PC-3 (cell line): Measurements from ENCODE around the gene ACIN1. TPM values are rescaled to one million over a fixed set of nuclear protein-coding genes. Genes with fewer than 3 reads are reported as not detected.

Experiments used
- ATAC-seq: fragments of 200-7000 bp; cut with Tn5 transposase; 2 replicates; pipeline ENCODE4 v1.9.1; 2020; ENCODE audit warnings: mild to moderate bottlenecking, moderate library complexity
- BruUV-seq: library from RNA; stranded (reverse); fragments of 400-500 nt; replicated peaks from 2 replicates; lab custom pipeline; 2021; lab: Mats Ljungman, UMichigan
- CTCF ChIA-PET: fragments of 300-600 bp; sonication (Branson Sonifier 250); formaldehyde crosslinking; loops from one replicate; lab custom pipeline; 2022; ENCODE audit warnings: antibody characterized with exemption; lab: Charles Lee
- POLR2A ChIA-PET: fragments of 300-600 bp; sonication (Branson Sonifier 250); formaldehyde crosslinking; loops from one replicate; lab custom pipeline; 2022; ENCODE audit warnings: antibody characterized with exemption; ENCODE audit not compliant: unreplicated experiment; lab: Charles Lee
- DNase-seq: peaks from one replicate; pipeline ENCODE4 v3.0.0-alpha.2; 2015
- H2AFZ ChIP-seq: fragments of 300-600 bp; sonication (generic); 2 replicates; pipeline ENCODE4 v1.6.0; 2016; ENCODE audit warnings: antibody characterized with exemption, low read length
- H3F3A ChIP-seq: fragments of 300-600 bp; sonication (generic); one replicate; pipeline ENCODE4 v1.6.0; 2017; ENCODE audit warnings: antibody characterized with exemption, low read length, control low read depth, mild to moderate bottlenecking; ENCODE audit not compliant: unreplicated experiment
- H3K27ac ChIP-seq: fragments of 300-600 bp; sonication (generic); 2 replicates; pipeline ENCODE4 v1.5.1; 2016; ENCODE audit warnings: mild to moderate bottlenecking, low read length
- H3K27me3 ChIP-seq: fragments of 300-600 bp; sonication (generic); 2 replicates; pipeline ENCODE4 v1.6.1; 2016; ENCODE audit warnings: low read length, mixed read lengths
- H3K36me3 ChIP-seq: fragments of 300-600 bp; sonication (generic); 2 replicates; pipeline ENCODE4 v1.6.1; 2016; ENCODE audit warnings: low read depth, mixed run types, low read length, mixed read lengths
- H3K4me1 ChIP-seq: fragments of 300-600 bp; sonication (generic); 2 replicates; pipeline ENCODE4 v1.5.1; 2016; ENCODE audit warnings: low read length; ENCODE audit not compliant: insufficient read depth
- H3K4me2 ChIP-seq: fragments of 300-600 bp; sonication (generic); 2 replicates; pipeline ENCODE4 v1.6.0; 2016; ENCODE audit warnings: low read length
- H3K4me3 ChIP-seq: fragments of 300-600 bp; sonication (generic); 2 replicates; pipeline ENCODE4 v1.5.1; 2016; ENCODE audit warnings: mild to moderate bottlenecking, low read length, mixed read lengths
- H3K79me2 ChIP-seq: fragments of 300-600 bp; sonication (generic); 2 replicates; pipeline ENCODE4 v1.6.1; 2017; ENCODE audit warnings: low read length, mixed read lengths
- H3K9ac ChIP-seq: fragments of 300-600 bp; sonication (generic); 2 replicates; pipeline ENCODE4 v1.6.0; 2016; ENCODE audit warnings: mild to moderate bottlenecking, low read length
- H3K9me2 ChIP-seq: fragments of 300-600 bp; sonication (generic); replicated peaks from 2 replicates; pipeline ENCODE4 v1.6.1; 2016; ENCODE audit warnings: mixed run types, low read length, mixed read lengths
- H3K9me3 ChIP-seq: fragments of 300-600 bp; sonication (generic); 2 replicates; pipeline ENCODE4 v1.6.1; 2016; ENCODE audit warnings: low read length, mixed read lengths
- H4K20me1 ChIP-seq: fragments of 300-600 bp; sonication (generic); 2 replicates; pipeline ENCODE4 v1.6.1; 2016; ENCODE audit warnings: low read length, mixed read lengths
- EZH2 ChIP-seq: fragments of 300-600 bp; sonication (generic); IDR thresholded peaks from one replicate; pipeline ENCODE4 v1.6.1; 2017; ENCODE audit warnings: antibody characterized with exemption, mild to moderate bottlenecking, low read length; ENCODE audit not compliant: unreplicated experiment
- EZH2phosphoT487 ChIP-seq: fragments of 300-600 bp; sonication (generic); IDR thresholded peaks from 2 replicates; pipeline ENCODE4 v1.6.1; 2018; ENCODE audit warnings: mild to moderate bottlenecking, antibody characterized with exemption, low read length, borderline replicate concordance
- intact Hi-C: fragments of 100-400 bp; cut with micrococcal nuclease; formaldehyde crosslinking; loops from 2 replicates; pipeline ENCODE4 v1.9.0; 2023
- total RNA-seq: library from RNA; depleted of rRNA; stranded (reverse); fragments of >200 nt; gene quantifications from 2 replicates; pipeline ENCODE4 v1.2.3, GENCODE V29; 2014
- TF ChIP-seq, protein P1 (sequence below): fragments of 300-600 bp; sonication (generic); conservative IDR thresholded peaks from 2 replicates; pipeline ENCODE4 v1.5.1; 2017; ENCODE audit warnings: antibody characterized with exemption, low read depth, mild to moderate bottlenecking, low read length

Gene ACIN1
- total RNA-seq, 1 experiment from 2014 or later, result 112 TPM

DNA sequence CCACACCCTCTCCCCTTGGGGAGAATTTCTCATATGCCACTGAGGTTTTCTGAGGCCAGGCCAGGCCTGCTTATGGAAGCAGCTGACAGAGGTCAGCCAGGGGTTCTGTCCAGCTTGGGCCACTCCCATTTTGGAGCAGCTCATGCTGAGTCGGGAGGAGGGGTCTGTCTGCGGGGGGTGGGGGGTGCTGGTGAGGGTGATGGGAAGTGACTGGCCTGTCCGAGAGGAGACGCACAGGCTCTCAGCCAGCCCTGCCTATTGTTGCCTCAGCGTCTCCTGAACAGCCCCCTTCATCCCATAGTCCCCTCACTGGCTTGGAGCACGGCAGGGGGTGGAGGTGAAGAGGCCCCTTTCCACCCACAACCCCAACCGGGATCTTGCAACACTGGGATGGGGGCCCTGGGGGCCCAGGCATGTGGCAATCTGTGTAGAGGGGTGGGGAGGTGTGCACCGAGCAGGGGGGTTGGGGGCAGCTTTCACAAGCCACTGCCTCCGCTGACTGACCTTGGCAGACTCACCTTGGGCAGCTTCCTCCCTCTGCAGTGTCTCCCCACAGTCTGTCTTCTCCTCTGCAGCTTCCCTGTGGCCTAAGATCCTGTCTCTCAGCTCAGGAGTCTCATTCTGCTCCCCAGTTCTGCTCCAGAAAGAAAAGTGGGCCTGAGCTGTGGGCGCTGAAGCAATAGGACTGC is 18.6 kb upstream of the ACIN1 start:
- no peaks in the 10 kb centered on the region for H4K20me1 ChIP-seq
- H3K4me3 ChIP-seq, result no peak overlapping the region
- no peak for ATAC-seq
- H3K9me2 ChIP-seq, result no peaks in the 10 kb centered on the region
- ChIA-PET CTCF (interaction anchor here (0.7 kb wide), 1 partner anchor 21 kb away, joined by 4 read pairs; no protein-coding TSS in a partner anchor), POLR2A (interaction anchor here (0.5 kb wide), 1 partner anchor 35 kb away, joined by 3 read pairs; no protein-coding TSS in a partner anchor)
- no peak overlapping the region for H3K4me2 ChIP-seq
- H3K9me3 ChIP-seq, result no peaks in the 10 kb centered on the region
- H3K27ac ChIP-seq, result no peak overlapping the region
- no peak overlapping the region for H2AFZ ChIP-seq
- no peaks in the 10 kb centered on the region for H3K79me2 ChIP-seq
- H3F3A ChIP-seq, result no peaks in the 10 kb centered on the region
- no peak overlapping the region for H3K9ac ChIP-seq
- DNase-seq, result no peak
- TF ChIP-seq EZH2, result no peak
- TF ChIP-seq, protein P1, sequence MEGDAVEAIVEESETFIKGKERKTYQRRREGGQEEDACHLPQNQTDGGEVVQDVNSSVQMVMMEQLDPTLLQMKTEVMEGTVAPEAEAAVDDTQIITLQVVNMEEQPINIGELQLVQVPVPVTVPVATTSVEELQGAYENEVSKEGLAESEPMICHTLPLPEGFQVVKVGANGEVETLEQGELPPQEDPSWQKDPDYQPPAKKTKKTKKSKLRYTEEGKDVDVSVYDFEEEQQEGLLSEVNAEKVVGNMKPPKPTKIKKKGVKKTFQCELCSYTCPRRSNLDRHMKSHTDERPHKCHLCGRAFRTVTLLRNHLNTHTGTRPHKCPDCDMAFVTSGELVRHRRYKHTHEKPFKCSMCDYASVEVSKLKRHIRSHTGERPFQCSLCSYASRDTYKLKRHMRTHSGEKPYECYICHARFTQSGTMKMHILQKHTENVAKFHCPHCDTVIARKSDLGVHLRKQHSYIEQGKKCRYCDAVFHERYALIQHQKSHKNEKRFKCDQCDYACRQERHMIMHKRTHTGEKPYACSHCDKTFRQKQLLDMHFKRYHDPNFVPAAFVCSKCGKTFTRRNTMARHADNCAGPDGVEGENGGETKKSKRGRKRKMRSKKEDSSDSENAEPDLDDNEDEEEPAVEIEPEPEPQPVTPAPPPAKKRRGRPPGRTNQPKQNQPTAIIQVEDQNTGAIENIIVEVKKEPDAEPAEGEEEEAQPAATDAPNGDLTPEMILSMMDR, result no peak
- no peak for TF ChIP-seq EZH2phosphoT487
- no TSS peak for BruUV-seq
- H3K36me3 ChIP-seq, result no peaks in the 10 kb centered on the region
- intact Hi-C loops, result no loop called here
- H3K27me3 ChIP-seq, result peaks cover 22% of the 10 kb centered on the region
- H3K4me1 ChIP-seq, result peaks cover 23% of the 10 kb centered on the region

DNA sequence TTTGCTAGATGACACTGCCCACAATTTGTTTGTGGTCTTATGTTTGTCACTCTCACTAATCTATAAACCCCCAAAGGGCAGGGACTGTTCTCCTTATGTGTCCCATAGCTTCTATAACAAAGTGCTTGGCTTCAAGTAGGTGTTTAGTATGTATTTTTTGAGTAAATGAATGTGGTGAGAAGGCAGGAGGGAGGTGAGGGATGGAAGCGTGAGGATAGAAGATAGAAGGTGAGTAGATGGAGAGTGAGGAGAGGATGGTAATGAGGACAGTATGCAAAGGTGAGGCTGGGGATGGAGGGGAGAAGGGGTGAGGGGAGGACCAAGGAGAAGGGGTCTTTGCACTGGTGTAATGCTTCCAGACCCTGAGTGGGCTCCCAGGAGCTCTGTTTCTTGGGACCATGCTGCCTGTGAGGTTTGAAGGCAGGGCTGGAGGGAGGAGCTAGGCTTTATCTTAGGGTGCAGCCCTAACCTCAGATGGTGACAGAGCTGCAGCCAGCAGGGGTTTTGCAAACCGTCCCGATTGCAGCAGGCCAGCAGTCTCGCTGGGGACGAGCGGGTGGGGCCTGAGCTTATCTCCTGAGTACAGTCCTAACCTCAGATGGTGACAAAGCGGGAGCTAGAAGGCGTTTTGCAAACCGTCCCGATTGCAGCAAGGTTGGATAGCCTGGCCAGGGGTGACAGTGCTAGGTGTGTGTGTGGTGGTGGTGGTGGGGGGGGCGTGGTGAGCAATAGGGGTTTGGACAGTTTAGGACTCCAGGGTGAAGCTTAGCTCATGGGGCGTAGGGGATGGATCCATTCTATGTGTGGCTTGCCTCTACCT is 17.6 kb upstream of the ACIN1 start:
- Histone ChIP-seq H3K9me3 (no peaks in the 10 kb centered on the region), H3K27me3 (peaks cover 22% of the 10 kb centered on the region), H3F3A (no peaks in the 10 kb centered on the region), H4K20me1 (no peaks in the 10 kb centered on the region), H3K4me2 (no peak overlapping the region), H3K9ac (no peak overlapping the region), H3K4me3 (no peak overlapping the region), H3K79me2 (no peaks in the 10 kb centered on the region), H3K9me2 (no peaks in the 10 kb centered on the region), H2AFZ (no peak overlapping the region), H3K36me3 (no peaks in the 10 kb centered on the region), H3K4me1 (peaks cover 23% of the 10 kb centered on the region), H3K27ac (no peak overlapping the region)
- CTCF ChIA-PET, result interaction anchor here (0.7 kb wide), 2 partner anchors 20 to 29 kb away, joined by 4 read pairs; no protein-coding TSS in a partner anchor
- no peak for ATAC-seq
- intact Hi-C loops, result no loop called here
- DNase-seq, result no peak
- POLR2A ChIA-PET, result interaction anchor here (0.5 to 0.6 kb wide), 2 partner anchors 17 to 34 kb away, joined by 3 to 6 read pairs; partner anchors contain the start of genes ACIN1 and C14orf119
- TF ChIP-seq EZH2phosphoT487, result no peak
- BruUV-seq, result no TSS peak

DNA sequence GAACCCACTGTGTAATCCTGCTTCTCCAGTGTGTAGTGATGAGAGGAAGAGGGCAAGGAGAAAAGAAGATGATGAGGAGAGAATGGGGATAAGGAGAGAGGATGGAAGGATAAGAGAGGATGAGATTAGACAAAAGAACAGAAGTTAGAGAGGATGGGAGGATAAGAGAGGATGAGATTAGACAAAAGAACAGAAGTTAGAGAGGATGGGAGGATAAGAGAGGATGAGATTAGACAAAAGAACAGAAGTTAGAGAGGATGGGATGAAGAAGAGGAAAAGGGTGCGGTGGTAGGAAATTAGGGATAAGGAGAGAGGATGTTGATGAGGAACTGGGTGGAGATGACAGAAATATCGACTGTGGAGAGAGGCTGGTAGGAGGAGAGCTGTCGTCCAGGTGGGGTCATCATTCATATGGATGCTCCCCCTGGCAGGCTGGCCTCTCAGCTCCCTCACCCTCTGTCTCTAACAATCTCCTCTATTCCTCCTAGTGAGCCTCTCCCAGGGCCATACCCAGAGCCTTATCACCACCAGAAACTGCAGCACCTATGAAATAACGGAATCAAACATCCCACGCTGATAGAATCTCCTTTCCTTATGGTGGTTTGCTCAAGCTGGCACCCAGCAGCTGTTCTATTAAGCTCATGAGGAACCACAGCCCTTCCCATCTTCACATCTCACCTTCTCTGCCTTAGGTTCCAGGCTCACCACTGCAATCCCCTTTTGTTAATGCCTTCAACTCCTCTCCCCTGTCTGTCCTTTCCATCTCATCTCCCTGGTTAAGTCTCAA is 15.8 kb upstream of the ACIN1 start:
- H3K27me3 ChIP-seq, result peaks cover 22% of the 10 kb centered on the region
- H3K4me3 ChIP-seq, result no peak overlapping the region
- intact Hi-C loops, result no loop called here
- DNase-seq (no peak), ATAC-seq (no peak)
- H3K9me3 ChIP-seq, result no peaks in the 10 kb centered on the region
- H3K9me2 ChIP-seq, result no peaks in the 10 kb centered on the region
- no TSS peak for BruUV-seq
- H3K79me2 ChIP-seq, result no peaks in the 10 kb centered on the region
- peaks cover 20% of the 10 kb centered on the region for H3K4me1 ChIP-seq
- TF ChIP-seq EZH2phosphoT487 (no peak), EZH2 (no peak)
- TF ChIP-seq, protein P1, result no peak
- no peaks in the 10 kb centered on the region for H4K20me1 ChIP-seq
- H3K9ac ChIP-seq, result no peak overlapping the region
- CTCF ChIA-PET, result interaction anchor here (0.5 to 3.5 kb wide), 4 partner anchors 34 to 79 kb away, joined by 4 to 31 read pairs (median 6); no protein-coding TSS in a partner anchor
- H2AFZ ChIP-seq, result no peak overlapping the region
- POLR2A ChIA-PET, result no interaction called here
- no peak overlapping the region for H3K4me2 ChIP-seq
- H3F3A ChIP-seq, result no peaks in the 10 kb centered on the region
- H3K36me3 ChIP-seq, result no peaks in the 10 kb centered on the region
- H3K27ac ChIP-seq, result no peak overlapping the region
